Adipocyte (in vitro differentiated cells): Measurements from ENCODE around the gene ADAM33.

Experiments used
- DNase-seq: peaks from one replicate; pipeline ENCODE4 v3.0.0-alpha.2; 2015; ENCODE audit warnings: low read depth
- H3K27me3 ChIP-seq: replicated peaks from 2 replicates; pipeline ENCODE4 v1.7.0; 2013; ENCODE audit warnings: mild to moderate bottlenecking, low read length, moderate library complexity; ENCODE audit not compliant: control insufficient read depth, insufficient read depth
- H3K36me3 ChIP-seq: 2 replicates; pipeline ENCODE4 v1.7.0; 2013; ENCODE audit warnings: low read length, mild to moderate bottlenecking, moderate library complexity; ENCODE audit not compliant: control insufficient read depth, insufficient read depth, severe bottlenecking
- H3K4me1 ChIP-seq: 2 replicates; pipeline ENCODE4 v1.7.0; 2013; ENCODE audit warnings: mild to moderate bottlenecking, low read length, moderate library complexity; ENCODE audit not compliant: control insufficient read depth, insufficient read depth
- H3K4me3 ChIP-seq: 2 replicates; pipeline ENCODE4 v1.7.0; 2013; ENCODE audit warnings: mild to moderate bottlenecking, low read length, moderate library complexity
- H3K9ac ChIP-seq: 2 replicates; pipeline ENCODE4 v1.7.0; 2013; ENCODE audit warnings: mild to moderate bottlenecking, low read length, moderate library complexity
- H3K9me3 ChIP-seq: 2 replicates; pipeline ENCODE4 v1.7.0; 2013; ENCODE audit warnings: mild to moderate bottlenecking, low read length, moderate library complexity; ENCODE audit not compliant: control insufficient read depth

Gene ADAM33

GRCh38 chr20:3652221-3652620, 29.6 kb downstream of the ADAM33 start:
- H3K9ac ChIP-seq, result no peak overlapping the region
- no peak for DNase-seq

GRCh38 chr20:3651204-3651962, 30.4 kb downstream of the ADAM33 start:
- H3K4me3 ChIP-seq, result no peak overlapping the region
- H3K4me1 ChIP-seq, result no peaks in the 10 kb centered on the region
- H3K9ac ChIP-seq, result no peak overlapping the region
- H3K9me3 ChIP-seq, result no peaks in the 10 kb centered on the region
- peaks cover 4% of the 10 kb centered on the region for H3K27me3 ChIP-seq
- DNase-seq, result no peak
- H3K36me3 ChIP-seq, result peaks cover 14% of the 10 kb centered on the region

More at GRCh38 chr20:3652221-3652620, 29.6 kb downstream of the ADAM33 start:
- no peaks in the 10 kb centered on the region for H3K4me1 ChIP-seq
- H3K4me3 ChIP-seq, result no peak overlapping the region
- peaks cover 4% of the 10 kb centered on the region for H3K27me3 ChIP-seq
- no peaks in the 10 kb centered on the region for H3K9me3 ChIP-seq
- H3K36me3 ChIP-seq, result peaks cover 14% of the 10 kb centered on the region

- H3K36me3 ChIP-seq, result peaks cover 36% of the 10 kb centered on the region
- no peaks in the 10 kb centered on the region for H3K27me3 ChIP-seq
- no peaks in the 10 kb centered on the region for H3K9me3 ChIP-seq
- H3K4me3 ChIP-seq, result no peak overlapping the region
- no peaks in the 10 kb centered on the region for H3K4me1 ChIP-seq
- no peak overlapping the region for H3K9ac ChIP-seq
- no peak for DNase-seq
Observed at GRCh38 chr20:3648951-3649350, 32.9 kb downstream of the ADAM33 start.

DNA sequence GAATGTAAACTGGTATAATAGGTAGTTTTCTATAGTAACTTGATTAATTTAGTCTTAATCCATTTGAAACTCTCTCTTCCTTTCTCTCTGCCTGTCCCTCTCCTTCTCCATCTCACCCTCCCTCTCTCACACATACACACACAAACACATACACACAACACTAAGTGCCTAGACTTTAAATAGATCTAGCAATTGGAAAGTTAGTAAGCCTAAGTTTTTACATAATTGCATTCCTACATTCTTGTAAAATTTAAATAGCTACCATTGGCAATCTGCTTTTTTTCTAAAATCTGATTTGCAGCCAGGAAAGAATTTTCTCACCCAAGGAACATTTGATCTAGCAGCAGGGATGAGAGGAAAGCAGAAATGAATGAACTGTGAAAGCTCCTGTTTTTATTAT, 34.3 kb downstream of the ADAM33 start:
- Histone ChIP-seq H3K9me3 (no peaks in the 10 kb centered on the region), H3K27me3 (no peaks in the 10 kb centered on the region), H3K4me3 (no peak overlapping the region), H3K4me1 (no peaks in the 10 kb centered on the region), H3K9ac (no peak overlapping the region), H3K36me3 (peaks cover 36% of the 10 kb centered on the region)
- DNase-seq, result no peak

DNA sequence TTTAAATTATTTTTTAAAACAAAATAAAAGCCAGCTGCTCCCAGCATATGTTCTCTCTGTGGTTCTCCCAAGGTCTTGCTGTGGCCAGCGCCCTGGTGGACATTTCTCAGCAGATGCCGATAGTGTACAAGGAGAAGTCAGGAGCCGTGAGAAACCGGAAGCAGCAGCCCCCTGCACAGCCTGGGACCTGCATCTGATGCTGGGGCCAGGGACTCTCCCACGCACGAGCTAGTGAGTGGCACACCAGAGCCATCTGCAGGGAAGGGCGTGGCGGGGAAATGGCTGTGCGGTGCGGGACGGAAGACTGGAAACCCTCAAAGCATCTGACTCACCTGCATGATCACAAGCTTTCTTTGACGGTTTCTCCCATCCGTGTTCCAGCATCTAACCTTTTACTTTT, 35.2 kb downstream of the ADAM33 start:
- H3K4me1 ChIP-seq, result no peaks in the 10 kb centered on the region

GRCh38 chr20:3646067-3646440, 35.8 kb downstream of the ADAM33 start:
- no peaks in the 10 kb centered on the region for H3K27me3 ChIP-seq
- H3K9ac ChIP-seq, result no peak overlapping the region
- DNase-seq, result no peak

More for the DNA sequence above, 35.2 kb downstream of the ADAM33 start:
- Histone ChIP-seq H3K36me3 (peaks cover 44% of the 10 kb centered on the region), H3K9me3 (no peaks in the 10 kb centered on the region), H3K4me3 (no peak overlapping the region), H3K9ac (no peak overlapping the region), H3K27me3 (no peaks in the 10 kb centered on the region)
- no peak for DNase-seq

DNA sequence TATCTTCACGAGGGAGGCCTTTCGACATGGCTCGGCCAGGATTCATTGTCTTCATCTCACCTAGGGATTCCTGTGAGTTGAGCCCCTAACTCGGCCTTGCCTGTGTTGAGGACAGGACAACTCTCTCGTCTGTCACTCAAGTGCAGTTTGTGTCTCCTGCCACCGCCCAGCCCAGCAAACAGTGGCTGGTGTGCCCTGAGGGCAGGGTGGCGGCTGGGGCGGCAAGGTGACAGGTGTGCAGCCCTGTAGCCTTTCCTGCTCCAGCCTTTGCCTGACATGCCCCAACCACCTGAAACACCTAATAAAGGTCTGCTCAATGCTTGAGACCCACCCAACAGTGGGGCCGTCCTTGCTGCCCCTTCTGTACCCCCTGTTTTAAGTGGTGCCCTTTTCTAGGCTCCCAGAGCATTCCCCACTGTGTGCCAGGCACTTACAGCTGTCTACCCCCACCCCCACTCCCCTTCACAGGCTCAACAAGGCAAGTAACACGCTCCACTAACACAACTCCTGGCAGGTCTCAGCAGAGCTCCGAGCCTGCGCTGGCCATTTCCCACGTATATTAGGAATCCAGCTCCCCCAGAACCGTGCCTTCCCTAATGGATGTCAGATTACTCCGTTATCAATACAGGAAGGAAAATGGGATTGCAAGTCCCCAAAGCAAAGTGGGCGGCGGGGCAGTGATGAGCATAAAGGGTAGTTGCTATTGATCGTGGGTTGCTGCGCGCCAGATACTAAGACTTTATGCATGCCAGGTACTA, 36.3 kb downstream of the ADAM33 start:
- DNase-seq, result no peak
- H3K36me3 ChIP-seq, result peaks cover 44% of the 10 kb centered on the region
- H3K9me3 ChIP-seq, result no peaks in the 10 kb centered on the region
- H3K27me3 ChIP-seq, result no peaks in the 10 kb centered on the region
- no peaks in the 10 kb centered on the region for H3K4me1 ChIP-seq
- no peak overlapping the region for H3K9ac ChIP-seq
- no peak overlapping the region for H3K4me3 ChIP-seq

More at GRCh38 chr20:3646067-3646440, 35.8 kb downstream of the ADAM33 start:
- Histone ChIP-seq H3K36me3 (peaks cover 44% of the 10 kb centered on the region), H3K4me3 (no peak overlapping the region), H3K4me1 (no peaks in the 10 kb centered on the region), H3K9me3 (no peaks in the 10 kb centered on the region)

DNA sequence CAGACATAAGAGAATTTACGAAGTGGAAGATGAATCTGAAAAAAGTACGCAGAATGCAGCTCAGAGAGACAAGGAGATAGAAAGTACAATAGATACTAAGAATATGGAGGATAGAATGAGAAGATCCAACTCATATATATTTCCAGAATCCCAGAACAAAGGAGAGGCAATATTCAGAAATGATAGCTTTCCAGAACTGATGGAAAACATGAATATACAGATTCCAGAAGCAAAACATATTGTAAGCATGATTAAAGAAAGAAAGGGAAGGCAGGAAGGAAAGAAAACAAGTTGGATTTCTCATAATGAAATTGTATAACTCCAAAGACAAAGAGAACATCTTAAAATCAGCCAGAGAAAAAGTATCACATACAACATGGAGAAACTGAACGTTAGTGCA, 41.6 kb downstream of the ADAM33 start:
- no peak overlapping the region for H3K4me3 ChIP-seq
- H3K36me3 ChIP-seq, result peaks cover 42% of the 10 kb centered on the region
- H3K4me1 ChIP-seq, result no peaks in the 10 kb centered on the region
- DNase-seq, result no peak
- no peaks in the 10 kb centered on the region for H3K9me3 ChIP-seq
- H3K27me3 ChIP-seq, result no peaks in the 10 kb centered on the region
- H3K9ac ChIP-seq, result no peak overlapping the region

DNA sequence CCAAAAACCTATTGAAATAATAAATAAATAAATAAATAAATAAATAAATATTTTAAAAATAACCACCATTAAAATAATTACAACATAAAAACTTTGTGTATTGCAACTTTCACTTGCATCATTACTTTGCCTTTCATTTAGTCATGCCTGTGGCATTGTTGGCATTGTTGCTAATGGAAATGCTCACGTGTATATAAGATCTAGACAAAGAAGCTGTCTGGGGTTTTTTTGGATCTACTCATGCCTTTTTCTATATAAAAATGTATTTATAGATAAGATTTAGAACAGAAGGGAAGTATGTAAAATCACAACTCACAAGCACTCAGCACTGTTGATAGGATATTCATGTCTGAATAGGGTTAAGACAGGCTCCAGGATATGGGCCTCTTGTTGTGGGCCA, 46.5 kb downstream of the ADAM33 start:
- no peaks in the 10 kb centered on the region for H3K27me3 ChIP-seq
- H3K4me1 ChIP-seq, result no peaks in the 10 kb centered on the region
- H3K9me3 ChIP-seq, result no peaks in the 10 kb centered on the region
- H3K9ac ChIP-seq, result no peak overlapping the region
- DNase-seq, result peak; percentile 40
- peaks cover 27% of the 10 kb centered on the region for H3K36me3 ChIP-seq
- H3K4me3 ChIP-seq, result no peak overlapping the region

GRCh38 chr20:3633913-3634478, 47.8 kb downstream of the ADAM33 start:
- Histone ChIP-seq H3K4me1 (no peaks in the 10 kb centered on the region), H3K4me3 (no peak overlapping the region), H3K9me3 (no peaks in the 10 kb centered on the region), H3K9ac (no peak overlapping the region), H3K27me3 (no peaks in the 10 kb centered on the region), H3K36me3 (peaks cover 20% of the 10 kb centered on the region)
- no peak for DNase-seq

GRCh38 chr20:3632311-3633004, 49.4 kb downstream of the ADAM33 start:
- Histone ChIP-seq H3K4me3 (no peak overlapping the region), H3K36me3 (peaks cover 19% of the 10 kb centered on the region), H3K9me3 (no peaks in the 10 kb centered on the region), H3K27me3 (no peaks in the 10 kb centered on the region), H3K4me1 (no peaks in the 10 kb centered on the region), H3K9ac (no peak overlapping the region)
- no peak for DNase-seq
